Activated CD8-positive, alpha-beta memory T cell treated with anti-CD3 and anti-CD28 coated beads, Interleukin-2, amount 50 U/mL, for 24 hours (primary cell): Measurements from ENCODE around the gene DHCR7.

Experiments used
- DNase-seq: peaks from one replicate; pipeline ENCODE4 v3.0.0-alpha.2; 2020; ENCODE audit errors: extremely low read depth

Gene DHCR7

DNA sequence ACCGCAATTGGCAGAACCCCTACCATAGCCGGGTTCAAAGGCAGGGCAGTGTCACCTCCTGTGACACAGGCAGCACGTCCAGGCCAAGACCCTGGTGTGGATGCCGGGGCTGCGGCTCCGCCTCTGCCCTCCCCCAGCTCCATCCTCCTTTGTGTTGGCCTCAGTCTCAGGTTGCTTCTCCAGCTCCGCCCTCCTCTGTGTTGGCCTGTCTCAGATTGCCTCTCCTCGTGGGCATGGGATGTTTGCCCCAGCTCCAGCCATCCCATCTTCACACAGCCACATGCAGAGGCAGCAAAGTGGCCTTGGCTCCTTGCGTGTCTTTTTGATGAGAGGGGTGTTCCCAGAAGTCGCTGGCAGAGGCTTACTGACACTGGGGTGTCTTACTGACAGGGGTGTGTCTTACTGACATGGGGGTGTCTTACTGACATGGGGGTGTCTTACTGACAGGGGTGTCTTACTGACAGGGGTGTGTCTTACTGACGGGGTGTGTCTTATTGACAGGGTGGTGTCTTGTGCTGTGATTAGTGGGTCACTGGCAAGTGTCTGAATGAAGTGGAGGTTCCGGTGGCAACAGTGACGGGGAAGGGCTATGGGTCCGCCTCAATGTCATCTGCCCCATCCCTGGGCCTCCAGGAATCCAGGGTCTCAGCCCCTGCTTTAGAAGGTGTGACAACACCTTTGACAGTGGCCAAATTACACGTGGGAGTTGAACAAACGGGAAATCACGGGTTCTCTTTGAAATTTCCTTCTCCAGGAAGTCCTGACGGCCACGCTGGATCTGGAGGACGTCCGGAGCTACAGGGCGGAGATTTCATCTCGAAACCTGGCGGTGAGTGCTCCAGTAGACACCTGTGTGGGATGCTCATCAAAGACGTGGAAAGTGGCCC, 29.7 kb upstream of the DHCR7 start:
- no peak for DNase-seq

- DNase-seq, result no peak
Observed at GRCh38 chr11:71476926-71477640, 28.9 kb upstream of the DHCR7 start.

DNA sequence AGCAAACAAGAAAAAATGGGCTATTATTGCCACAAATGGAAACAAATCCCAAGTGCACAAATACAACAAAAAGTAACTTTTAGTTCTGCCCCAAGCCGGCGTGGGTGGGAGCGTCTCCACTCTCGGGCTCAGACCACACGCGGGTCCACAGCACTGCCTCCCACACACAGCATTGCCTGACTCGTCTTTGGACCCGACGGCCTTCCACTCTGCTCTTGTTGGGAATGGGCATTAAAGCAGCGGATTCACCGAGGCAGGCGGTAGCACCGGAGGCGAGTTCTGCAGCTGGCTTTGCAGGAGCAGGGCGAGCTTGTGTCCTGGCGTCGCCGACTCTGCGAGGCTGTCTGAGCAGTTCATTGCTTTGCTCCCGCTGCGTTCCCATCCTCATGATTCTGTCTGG, 27.8 kb upstream of the DHCR7 start:
- no peak for DNase-seq

DNA sequence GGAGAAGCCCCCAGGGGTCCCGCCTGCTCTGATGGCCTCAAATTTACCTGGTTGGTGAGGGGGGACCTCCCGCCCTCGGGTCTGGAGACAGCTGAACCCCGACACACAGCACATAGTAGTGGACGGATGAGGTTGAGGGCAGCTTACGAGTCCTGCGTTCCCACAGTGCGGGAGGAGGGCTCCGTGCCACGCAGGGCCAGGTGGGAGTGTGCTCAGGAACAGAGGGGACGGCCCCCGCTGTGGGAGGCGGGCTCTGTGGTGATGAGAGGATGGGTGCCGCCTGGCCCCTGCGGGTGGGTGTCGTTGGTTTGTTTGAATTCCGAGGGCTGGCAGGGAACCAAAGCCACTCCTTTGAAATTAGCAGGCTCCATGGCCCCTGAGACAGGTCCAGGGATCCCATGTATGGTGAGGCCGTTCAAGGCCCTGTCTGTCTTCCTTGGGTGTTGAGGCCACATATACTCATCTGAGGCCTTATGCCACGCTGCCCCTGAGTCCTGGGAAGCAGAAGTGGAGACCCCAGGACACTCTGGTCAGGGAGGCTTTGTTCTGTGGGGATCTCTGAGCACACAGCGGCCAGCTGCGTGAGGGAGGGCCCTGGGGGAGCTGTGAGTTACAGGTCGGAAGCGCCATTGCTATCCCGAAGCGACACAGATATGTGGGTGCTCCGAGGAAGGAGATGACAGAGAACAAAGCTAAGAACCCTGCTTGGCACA, 26.7 kb upstream of the DHCR7 start:
- DNase-seq, result no peak

DNA sequence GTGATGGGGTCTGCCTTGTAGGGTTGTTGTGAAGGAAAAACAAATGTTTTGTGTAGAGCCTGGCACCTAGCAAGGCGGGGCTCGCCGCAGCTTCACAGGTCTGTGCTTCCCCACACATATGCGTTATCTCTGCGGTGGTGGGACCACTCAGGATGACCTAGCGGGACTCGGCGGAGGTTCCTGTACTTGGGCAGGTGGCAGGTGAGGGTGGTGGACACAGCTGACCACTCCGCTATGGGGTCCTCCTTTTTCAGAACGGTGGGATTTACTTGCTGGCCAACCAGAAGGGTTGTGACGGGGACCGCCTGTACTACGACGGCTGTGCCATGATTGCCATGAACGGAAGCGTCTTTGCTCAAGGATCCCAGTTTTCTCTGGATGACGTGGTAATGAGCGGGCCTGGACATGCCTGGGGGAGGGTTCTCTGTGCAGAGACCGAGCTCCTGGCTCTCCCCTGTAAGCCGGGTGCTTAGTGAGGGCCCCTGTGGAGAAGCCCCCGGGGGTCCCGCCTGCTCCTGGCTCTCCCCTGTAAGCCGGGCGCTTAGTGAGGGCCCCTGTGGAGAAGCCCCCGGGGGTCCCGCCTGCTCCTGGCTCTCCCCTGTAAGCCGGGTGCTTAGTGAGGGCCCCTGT, 26.1 kb upstream of the DHCR7 start:
- no peak for DNase-seq

- no peak for DNase-seq
Observed at GRCh38 chr11:71473793-71474080, 25.5 kb upstream of the DHCR7 start.

DNA sequence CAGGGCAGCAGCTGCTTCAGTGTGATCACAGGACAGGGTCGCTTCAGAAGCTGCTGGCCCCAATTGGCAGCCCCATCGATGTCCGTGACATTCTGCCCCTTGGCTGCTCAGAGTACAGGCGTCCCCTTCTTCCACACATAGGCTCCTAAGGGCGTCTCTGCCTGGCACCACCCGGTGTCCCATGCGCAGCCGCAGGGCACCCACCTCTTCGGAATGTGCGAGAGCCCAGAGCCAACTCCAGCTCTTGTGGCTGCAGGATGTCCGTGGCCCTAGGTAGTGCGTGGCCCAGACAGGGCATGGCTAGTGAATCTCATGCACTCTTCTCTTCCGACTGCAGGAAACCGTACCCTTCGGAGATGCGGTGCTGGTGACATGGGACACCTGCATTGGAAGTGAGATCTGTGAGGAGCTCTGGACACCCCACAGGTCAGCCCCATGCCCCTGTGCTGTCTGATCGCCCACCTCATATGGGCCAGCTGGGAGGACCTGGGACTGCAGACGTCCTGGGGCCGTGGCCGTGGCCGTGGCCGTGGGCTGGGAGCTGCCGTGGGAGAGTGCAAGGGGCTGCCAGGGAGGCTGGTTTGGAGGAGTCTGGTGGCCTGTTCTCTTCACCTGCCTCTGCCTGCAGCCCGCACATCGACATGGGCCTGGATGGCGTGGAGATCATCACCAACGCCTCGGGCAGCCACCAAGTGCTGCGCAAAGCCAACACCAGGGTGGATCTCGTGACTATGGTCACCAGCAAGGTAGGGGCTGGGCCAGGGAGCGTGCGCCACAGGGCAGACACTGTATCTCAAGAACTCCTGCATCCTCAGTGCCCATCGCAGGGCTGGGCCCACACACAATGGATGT, 25.0 kb upstream of the DHCR7 start:
- DNase-seq, result no peak

DNA sequence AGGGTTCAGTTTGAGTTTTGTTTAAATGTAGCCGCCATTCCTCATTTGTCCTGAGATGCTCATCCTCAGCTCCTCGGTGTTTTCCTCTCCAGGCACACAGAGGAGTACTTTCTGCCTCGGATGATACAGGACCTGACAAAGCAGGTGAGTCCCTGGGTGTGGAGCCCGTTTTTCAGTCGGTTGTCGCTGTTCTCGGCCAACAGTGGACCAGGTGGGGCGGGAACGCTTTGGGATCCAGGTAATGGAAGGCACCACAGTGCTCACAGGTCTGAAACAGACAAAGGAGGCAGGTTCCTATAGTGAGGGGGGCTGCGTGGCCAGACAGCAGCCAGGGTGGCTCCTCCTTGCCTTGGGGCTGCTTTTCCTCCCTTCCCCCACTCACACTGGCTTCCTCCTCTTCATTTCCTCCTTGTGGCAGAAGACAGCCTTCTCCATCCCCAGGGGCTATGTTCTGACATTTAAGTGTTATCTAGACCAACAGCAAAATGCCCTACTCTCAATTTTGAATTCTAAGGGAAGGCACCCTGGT, 24.2 kb upstream of the DHCR7 start:
- no peak for DNase-seq

DNA sequence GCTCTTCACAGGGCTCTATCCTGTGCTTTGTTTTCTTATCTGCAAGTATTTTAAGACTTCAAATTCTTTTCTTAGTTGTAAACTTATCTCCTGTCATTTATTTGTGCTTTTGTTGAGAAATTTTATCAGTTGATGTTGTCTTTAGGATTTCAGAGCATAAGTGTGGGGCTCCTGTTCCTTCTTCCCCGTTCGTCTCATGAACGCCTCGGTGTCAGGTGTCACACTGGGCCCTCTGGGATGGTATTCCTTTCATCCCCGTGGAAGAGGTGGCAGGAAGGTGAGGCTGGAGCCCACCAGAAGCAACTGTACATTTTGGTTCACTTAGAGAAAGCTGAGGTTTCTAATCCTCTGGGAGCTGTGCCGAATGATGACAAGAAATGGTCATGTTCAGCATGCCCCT, 22.8 kb upstream of the DHCR7 start:
- DNase-seq, result no peak

DNA sequence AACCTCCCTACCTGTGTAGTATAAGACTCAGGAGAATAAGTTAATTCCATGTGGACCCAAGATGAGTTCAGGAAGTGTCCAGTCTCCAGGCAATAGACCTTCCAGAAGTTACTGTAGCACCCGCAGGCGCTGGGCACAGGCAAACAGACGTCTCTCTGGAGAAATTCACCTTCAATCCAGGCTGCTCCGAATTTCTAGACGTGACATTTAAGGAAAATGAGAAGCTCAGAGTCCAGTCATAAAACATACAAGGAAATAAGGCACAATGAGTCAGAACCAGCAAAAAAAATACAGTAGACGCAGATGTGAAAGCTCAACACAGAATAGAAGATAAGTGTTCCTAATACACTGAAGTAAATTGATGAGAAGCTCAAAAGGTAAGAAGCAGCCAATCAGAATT, 19.0 kb upstream of the DHCR7 start:
- DNase-seq, result no peak

DNA sequence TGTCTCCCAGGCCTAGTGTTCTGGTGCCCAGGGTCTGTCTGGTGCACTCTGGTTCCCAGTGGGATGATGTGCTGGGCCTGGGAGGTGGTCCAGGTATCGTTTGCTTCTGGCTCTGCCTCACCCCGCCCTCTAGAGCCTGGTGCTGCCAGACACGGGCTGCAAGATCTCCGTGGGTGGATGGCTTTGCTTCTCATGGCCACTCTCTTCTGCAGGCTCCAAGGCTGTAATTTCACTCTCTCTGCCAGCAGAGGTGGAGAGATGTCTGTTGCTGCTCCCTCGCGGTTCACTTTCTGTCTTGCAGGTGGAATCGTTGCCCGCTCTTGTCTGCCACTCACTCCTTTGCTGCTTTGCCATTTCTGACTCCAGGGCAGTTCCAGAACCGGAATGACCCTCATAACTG, 18.2 kb upstream of the DHCR7 start:
- DNase-seq, result no peak

DNA sequence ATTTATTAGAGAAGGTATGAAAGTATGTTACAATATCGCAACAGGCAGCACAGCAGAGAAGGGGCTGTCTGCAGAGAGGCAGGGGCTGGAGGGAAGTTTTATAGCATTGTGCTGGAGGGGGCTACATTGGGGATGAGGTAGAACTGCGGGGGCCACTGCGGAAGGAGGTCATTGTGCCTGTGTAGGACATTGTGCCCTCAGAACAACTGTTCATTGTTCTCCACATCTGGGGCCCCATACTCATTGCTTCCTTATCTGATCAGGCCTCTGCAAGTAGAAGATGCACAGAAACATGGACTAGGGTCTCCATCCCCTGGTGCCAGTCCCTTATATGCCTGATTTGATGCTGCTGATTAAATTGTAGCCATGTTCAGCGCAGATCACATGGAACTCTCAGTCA, 16.9 kb upstream of the DHCR7 start:
- DNase-seq, result no peak

- DNase-seq, result no peak
Observed at GRCh38 chr11:71463331-71464211, 15.4 kb upstream of the DHCR7 start.

DNA sequence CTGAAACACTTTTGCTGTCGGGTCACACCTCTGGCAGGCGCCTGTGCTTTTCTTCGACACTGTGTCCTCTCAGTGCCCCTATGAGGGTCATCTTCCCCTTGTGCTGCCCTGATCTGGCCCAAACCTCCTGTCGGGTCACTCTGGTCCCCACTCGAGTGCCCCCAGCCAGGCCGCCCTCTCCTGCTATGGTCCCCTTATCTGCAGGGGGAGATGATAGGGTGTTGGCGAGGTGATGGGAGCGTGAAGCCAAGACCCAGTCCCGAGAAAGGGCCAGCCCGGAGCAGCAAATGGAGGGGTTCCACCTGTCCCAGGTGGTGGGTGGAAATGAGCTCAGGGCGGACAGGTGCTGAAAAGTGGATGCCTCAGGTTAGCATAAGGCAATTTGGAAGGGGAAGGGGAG, 14.5 kb upstream of the DHCR7 start:
- DNase-seq, result no peak

DNA sequence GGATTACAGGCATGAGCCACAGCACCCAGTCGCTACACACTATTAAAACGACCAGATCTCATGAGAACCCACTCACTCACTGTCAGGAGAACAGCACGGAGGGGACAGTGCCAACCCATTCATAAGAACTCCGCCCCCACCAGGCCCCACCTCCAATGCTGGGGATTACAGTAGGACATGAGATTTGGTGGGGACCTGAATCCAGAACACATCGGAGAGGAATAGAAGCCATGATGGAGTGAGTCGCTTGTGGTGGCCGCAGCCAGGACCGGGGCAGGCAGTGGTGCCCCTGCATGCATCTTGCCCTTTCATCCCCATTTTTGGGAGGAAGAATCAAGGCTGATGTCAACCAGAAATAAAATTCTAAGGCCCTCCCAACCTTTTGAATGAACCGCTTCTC, 13.5 kb upstream of the DHCR7 start:
- DNase-seq, result no peak

DNA sequence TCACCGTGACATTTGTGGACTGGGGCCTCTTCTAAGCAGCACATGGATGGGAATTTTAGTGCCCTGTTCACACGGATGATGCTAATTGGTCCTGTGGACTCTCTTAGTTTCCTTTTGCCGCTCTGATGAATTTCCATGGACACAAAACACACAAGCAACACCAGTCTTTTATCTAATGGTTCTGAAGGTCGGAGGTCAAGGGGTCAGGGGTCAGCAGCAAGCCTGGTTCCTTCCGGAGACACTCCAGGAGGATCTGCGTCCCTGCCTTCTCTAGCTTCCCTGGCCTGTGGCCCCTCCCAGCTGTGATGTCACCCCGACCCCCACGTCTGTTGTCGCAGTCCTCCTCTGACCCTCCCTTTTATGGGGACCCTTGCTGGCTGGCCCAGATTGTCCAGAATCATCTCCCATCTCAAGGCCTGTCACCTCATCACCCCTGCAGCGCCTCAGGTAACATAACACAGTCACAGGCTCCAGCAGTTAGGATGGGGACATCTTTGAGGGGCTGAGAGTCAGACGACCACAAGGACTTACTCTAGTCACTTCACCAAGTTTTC, 11.7 kb upstream of the DHCR7 start:
- DNase-seq, result no peak

- no peak for DNase-seq
Observed at GRCh38 chr11:71459076-71459766, 11.0 kb upstream of the DHCR7 start.

- no peak for DNase-seq
Observed at GRCh38 chr11:71458146-71459070, 10.2 kb upstream of the DHCR7 start.
